Ascending aorta (tissue), 2 donors: Measurements from ENCODE around the gene PLK3. TPM values are rescaled to one million over a fixed set of nuclear protein-coding genes. Genes with fewer than 3 reads are reported as not detected.
A peak's percentile ranks its signal among the peaks of the same experiment; 100 is the strongest.
"Not testable (repeated sequence)": the region's sequence is repeated elsewhere in the genome, so short reads cannot be mapped to it uniquely, and the experiment has no call there.

Experiments used
- DNase-seq, 2 donors: peaks; one replicate each; pipeline ENCODE4 v3.0.0-alpha.2; 2019; ENCODE audit warnings: low spot score in 2 of 2
- H3K27ac ChIP-seq, 2 donors: fragments of 200-600 bp; sonication (generic); one replicate each; pipeline ENCODE4 v1.5.1; 2016 to 2017; ENCODE audit warnings: mild to moderate bottlenecking in 1 of 2
- H3K27me3 ChIP-seq: fragments of 200-600 bp; sonication (generic); one replicate; pipeline ENCODE4 v1.5.1; 2017
- H3K36me3 ChIP-seq, 2 donors: fragments of 200-600 bp; sonication (generic); one replicate each; pipeline ENCODE4 v1.5.1; 2016
- H3K4me1 ChIP-seq, 2 donors: fragments of 200-600 bp; sonication (generic); one replicate each; pipeline ENCODE4 v1.5.1; 2016 to 2017; ENCODE audit warnings: mild to moderate bottlenecking in 1 of 2
- H3K4me3 ChIP-seq, 2 donors: fragments of 200-600 bp; sonication (generic); one replicate each; pipeline ENCODE4 v1.5.1; 2016 to 2017; ENCODE audit warnings: mild to moderate bottlenecking in 1 of 2
- H3K9me3 ChIP-seq, 2 donors: fragments of 200-600 bp; sonication (generic); one replicate each; pipeline ENCODE4 v1.5.1; 2016
- CTCF ChIP-seq, 3 experiments: fragments of 200-600 bp in 2 of 3; fragments of 450-650 bp in 1 of 3; sonication (generic) in 2 of 3; IDR thresholded peaks; one replicate each; pipeline ENCODE4 v1.5.1; 2016 to 2019; ENCODE audit warnings: antibody characterized with exemption in 3 of 3, mild to moderate bottlenecking in 1 of 3, moderate library complexity in 1 of 3
- intact Hi-C: fragments of 100-400 bp; cut with DNase I; formaldehyde crosslinking; loops from one replicate; pipeline ENCODE4 v1.15.1; 2023
- total RNA-seq: library from RNA; depleted of rRNA; stranded (reverse); fragments of >200 nt; gene quantifications from one replicate; pipeline ENCODE4 v1.1.0, GENCODE V29; 2016

Gene PLK3
- total RNA-seq, 1 donor from 2014 or later = 107 TPM

DNA sequence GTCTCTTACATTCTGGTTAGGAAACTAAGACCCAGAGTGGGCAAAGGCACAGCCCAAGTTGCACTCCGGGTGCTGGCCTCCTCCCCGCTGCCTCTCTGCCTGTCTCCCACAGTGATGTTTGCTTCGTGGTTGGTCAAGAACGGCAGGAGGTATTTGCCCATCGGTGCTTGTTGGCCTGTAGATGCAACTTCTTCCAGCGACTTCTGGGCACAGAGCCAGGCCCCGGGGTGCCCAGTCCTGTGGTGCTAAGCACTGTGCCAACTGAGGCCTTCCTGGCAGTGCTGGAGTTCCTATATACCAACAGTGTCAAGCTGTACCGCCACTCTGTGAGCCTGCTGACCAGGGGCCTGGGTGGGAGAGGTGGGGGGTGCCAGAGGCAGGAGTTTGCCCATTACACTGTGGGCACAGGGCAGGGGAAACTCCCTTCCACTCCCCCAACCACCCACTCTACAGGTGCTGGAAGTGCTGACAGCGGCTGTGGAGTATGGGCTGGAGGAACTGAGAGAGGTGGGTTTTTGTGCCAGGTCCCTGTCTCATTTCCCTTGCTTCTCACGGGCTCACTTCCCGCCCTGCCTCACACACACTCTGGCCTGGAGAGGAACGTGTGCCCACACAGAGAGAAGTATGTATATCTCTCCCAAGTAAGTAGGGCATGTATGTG, 10.1 kb downstream of the PLK3 start:
- H3K4me3 ChIP-seq = peak overlapping the region; percentile 20 to 38
- H3K27me3 ChIP-seq = no peaks in the 10 kb centered on the region
- DNase-seq = peak; percentile 9 to 87
- H3K36me3 ChIP-seq = peaks cover 16 to 31% of the 10 kb centered on the region in 2 donors
- peak overlapping the region; percentile 99 for H3K27ac ChIP-seq
- no peak for TF ChIP-seq CTCF (IDR thresholded peaks at IDR 0.05)
- H3K4me1 ChIP-seq = peaks cover 45 to 66% of the 10 kb centered on the region in 2 donors
- intact Hi-C loops = no loop called here
- H3K9me3 ChIP-seq = no peaks in the 10 kb centered on the region

DNA sequence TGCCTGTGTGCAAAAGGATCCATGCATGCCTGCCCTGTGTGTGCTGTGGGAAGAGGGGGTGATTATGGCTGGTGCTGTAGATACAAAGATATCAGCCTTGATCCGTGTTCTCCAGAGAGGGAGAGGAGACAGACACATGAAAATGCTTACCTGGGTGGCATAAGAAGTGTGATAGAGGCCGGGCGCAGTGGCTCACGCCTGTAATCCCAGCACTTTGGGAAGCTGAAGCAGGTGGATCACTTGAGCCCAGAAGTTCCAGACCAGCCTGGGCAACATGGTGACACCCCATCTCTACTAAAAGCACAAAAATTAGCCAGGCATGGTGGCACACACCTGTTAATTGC, 10.6 kb downstream of the PLK3 start:
- Histone ChIP-seq H3K27ac (peak overlapping the region; percentile 99), H3K4me1 (peaks cover 45 to 61% of the 10 kb centered on the region in 2 donors), H3K4me3 (peak overlapping the region; percentile 20 to 38), H3K36me3 (peaks cover 16 to 31% of the 10 kb centered on the region in 2 donors)
- H3K27me3 ChIP-seq, H3K9me3 ChIP-seq, intact Hi-C loops, DNase-seq: not testable (repeated sequence)

- TF ChIP-seq CTCF (IDR thresholded peaks at IDR 0.05) = no peak
- intact Hi-C loops = no loop called here
- Histone ChIP-seq H3K27me3 (no peaks in the 10 kb centered on the region), H3K4me1 (peaks cover 40 to 56% of the 10 kb centered on the region in 2 donors), H3K36me3 (peaks cover 15 to 29% of the 10 kb centered on the region in 2 donors), H3K4me3 (peak overlapping the region in 1 of 2 donors; percentile 38), H3K27ac (peak overlapping the region; percentile 99), H3K9me3 (no peaks in the 10 kb centered on the region)
- no peak for DNase-seq
Observed at GRCh38 chr1:44811234-44811633, 11.1 kb downstream of the PLK3 start.

GRCh38 chr1:44812822-44813543, 12.8 kb downstream of the PLK3 start:
- H3K36me3 ChIP-seq = peaks cover 15 to 25% of the 10 kb centered on the region in 2 donors
- no peaks in the 10 kb centered on the region for H3K9me3 ChIP-seq
- H3K4me3 ChIP-seq = peak overlapping the region; percentile 21 to 37
- intact Hi-C loops = no loop called here
- peak overlapping the region; percentile 12 to 99 for H3K27ac ChIP-seq
- DNase-seq = no peak
- no peaks in the 10 kb centered on the region for H3K27me3 ChIP-seq
- no peak for TF ChIP-seq CTCF (IDR thresholded peaks at IDR 0.05)
- H3K4me1 ChIP-seq = peaks cover 31 to 45% of the 10 kb centered on the region in 2 donors

- Histone ChIP-seq H3K4me1 (peaks cover 5 to 32% of the 10 kb centered on the region in 2 donors), H3K36me3 (peaks cover 15 to 25% of the 10 kb centered on the region in 2 donors)
- H3K9me3 ChIP-seq, H3K4me3 ChIP-seq, intact Hi-C loops, H3K27me3 ChIP-seq, H3K27ac ChIP-seq: not testable (repeated sequence)
- DNase-seq = peak in 1 of 2 donors; percentile 56
Observed at GRCh38 chr1:44815926-44816325, 15.7 kb downstream of the PLK3 start.

DNA sequence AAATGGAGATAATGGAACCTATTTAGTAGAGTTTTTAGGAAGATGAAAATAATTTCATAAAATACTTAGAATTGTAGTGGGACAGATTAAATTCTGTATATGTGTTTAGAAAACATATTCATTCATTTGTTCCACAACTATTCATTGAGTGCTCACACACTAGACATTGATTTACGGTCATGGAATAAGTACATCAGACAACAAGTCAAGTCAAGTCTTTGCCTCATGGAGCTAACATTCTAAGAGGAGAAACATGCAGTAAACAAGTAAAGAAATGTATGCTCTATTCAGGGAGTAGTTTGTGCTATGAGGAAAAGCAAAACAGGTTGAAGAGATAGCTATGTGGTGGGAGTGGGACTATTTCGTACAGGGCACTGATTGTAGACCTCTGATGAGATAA, 17.1 kb downstream of the PLK3 start:
- no peak for DNase-seq
- H3K27me3 ChIP-seq = no peaks in the 10 kb centered on the region
- H3K27ac ChIP-seq = no peak overlapping the region
- peaks cover 15 to 25% of the 10 kb centered on the region in 2 donors for H3K36me3 ChIP-seq
- TF ChIP-seq CTCF (IDR thresholded peaks at IDR 0.05) = no peak
- H3K9me3 ChIP-seq = no peaks in the 10 kb centered on the region
- intact Hi-C loops = no loop called here
- peaks cover 0 to 25% of the 10 kb centered on the region in 2 donors for H3K4me1 ChIP-seq
- no peak overlapping the region for H3K4me3 ChIP-seq
